Lung (tissue), 12 donors: Measurements from ENCODE around the gene SIRT2. TPM values are rescaled to one million over a fixed set of nuclear protein-coding genes. Genes with fewer than 3 reads are reported as not detected.

Experiments used
- ATAC-seq: fragments of 200-7000 bp; cut with Tn5 transposase; one replicate; pipeline ENCODE4 v1.9.1; 2020; ENCODE audit warnings: moderate number of reproducible peaks; ENCODE audit not compliant: insufficient read depth, low FRiP score
- DNase-seq, 3 donors: peaks; one replicate each; pipeline ENCODE4 v3.0.0-alpha.2; 2013 to 2017
- H3K27ac ChIP-seq, 2 donors: one replicate each; pipeline ENCODE4 v1.5.1; 2013; ENCODE audit warnings: mild to moderate bottlenecking in 2 of 2, moderate library complexity in 2 of 2, control low read depth in 1 of 2, inconsistent platforms in 1 of 2, low read depth in 1 of 2, low read length in 1 of 2
- H3K27me3 ChIP-seq, 3 donors: one replicate each; pipeline ENCODE4 v1.5.1; 2013; ENCODE audit warnings: low read length in 2 of 3; ENCODE audit not compliant: control insufficient read depth in 3 of 3, insufficient read depth in 3 of 3
- H3K36me3 ChIP-seq, 4 donors: one replicate each; pipeline ENCODE4 v1.5.1; 2013; ENCODE audit warnings: low read length in 4 of 4, mild to moderate bottlenecking in 1 of 4, moderate library complexity in 1 of 4; ENCODE audit not compliant: control insufficient read depth in 4 of 4, insufficient read depth in 4 of 4
- H3K4me1 ChIP-seq, 5 donors: one replicate each; pipeline ENCODE4 v1.5.1; 2013; ENCODE audit warnings: low read length in 5 of 5, mild to moderate bottlenecking in 2 of 5, moderate library complexity in 1 of 5; ENCODE audit not compliant: control insufficient read depth in 5 of 5, insufficient read depth in 5 of 5
- H3K4me3 ChIP-seq: one replicate; pipeline ENCODE4 v1.5.1; 2013; ENCODE audit warnings: mild to moderate bottlenecking, control low read depth, moderate library complexity
- H3K9ac ChIP-seq, 2 donors: one replicate each; pipeline ENCODE4 v1.5.1; 2013; ENCODE audit warnings: low read length in 2 of 2, control low read depth in 1 of 2; ENCODE audit not compliant: insufficient read depth in 1 of 2
- H3K9me3 ChIP-seq, 4 donors: one replicate each; pipeline ENCODE4 v1.5.1; 2013; ENCODE audit warnings: low read length in 3 of 4, mild to moderate bottlenecking in 1 of 4, moderate library complexity in 1 of 4; ENCODE audit not compliant: control insufficient read depth in 4 of 4, insufficient read depth in 3 of 4
- CTCF ChIP-seq: IDR thresholded peaks from 2 replicates; pipeline ENCODE4 v1.5.1; 2012; ENCODE audit warnings: mild to moderate bottlenecking; ENCODE audit errors: control extremely low read depth, extremely low read depth
- WGBS, 2 donors: extraction: QIAGEN DNeasy Blood & Tissue Kit; methylation state at CpG; one replicate each; pipeline ENCODE4 v1.1.7; 2013; 5-methylcytosine and 5-hydroxymethylcytosine counted together
- polyA plus RNA-seq, 2 donors: library from polyadenylated mRNA; stranded (reverse); fragments of 200-250 nt; gene quantifications; one replicate each; pipeline ENCODE4 v1.2.1, GENCODE V29; 2013
- total RNA-seq, 2 donors: library from RNA; depleted of rRNA in 1 of 2; stranded (reverse); fragments of >200 nt in 1 of 2; gene quantifications; one replicate each; pipeline ENCODE4 v1.2.1, GENCODE V29; 2014 to 2021
- donor health status: control.
- donor health status: control.
- donor health status: Bipolar disorder and iron deficiency.
- donor health status: healthy.
- donor health status: DM: yes; HTN: yes; CAD: no.

The SIRT2 gene
- total and polyA plus RNA-seq, 4 donors, result 35.5 to 54.8 (median 48.5) TPM

GRCh38 chr19:38924388-38924787 lies 25.0 kb upstream of the SIRT2 start:
- peaks cover 8 to 19% (median 14%) of the 10 kb centered on the region in 4 donors for H3K36me3 ChIP-seq

GRCh38 chr19:38922482-38922881 lies 23.1 kb upstream of the SIRT2 start:
- no peaks in the 10 kb centered on the region for H3K4me1 ChIP-seq
- no peak for DNase-seq
- 90 to 91% methylated on average over 5 of the region's 5 CpGs for WGBS, 2 donors
- no peak overlapping the region for H3K9ac ChIP-seq
- H3K9me3 ChIP-seq, result no peaks in the 10 kb centered on the region
- peaks cover 8 to 19% (median 14%) of the 10 kb centered on the region in 4 donors for H3K36me3 ChIP-seq
- no peak for TF ChIP-seq CTCF
- H3K27me3 ChIP-seq, result no peaks in the 10 kb centered on the region
- no peak overlapping the region for H3K4me3 ChIP-seq
- ATAC-seq, result no peak
- no peak overlapping the region for H3K27ac ChIP-seq

More at GRCh38 chr19:38924388-38924787, 25.0 kb upstream of the SIRT2 start:
- H3K9me3 ChIP-seq, result no peaks in the 10 kb centered on the region
- H3K9ac ChIP-seq, result no peak overlapping the region
- 91 to 97% methylated on average over 7 of the region's 7 CpGs for WGBS, 2 donors
- H3K27ac ChIP-seq, result no peak overlapping the region
- TF ChIP-seq CTCF, result no peak
- H3K4me1 ChIP-seq, result peaks cover 0 to 2% (median 0%) of the 10 kb centered on the region in 5 donors
- no peaks in the 10 kb centered on the region for H3K27me3 ChIP-seq
- ATAC-seq (no peak), DNase-seq (no peak)
- H3K4me3 ChIP-seq, result no peak overlapping the region

- DNase-seq (no peak), ATAC-seq (no peak)
- no peak for TF ChIP-seq CTCF
- H3K27me3 ChIP-seq, result no peaks in the 10 kb centered on the region
- no peak overlapping the region for H3K27ac ChIP-seq
- no peaks in the 10 kb centered on the region for H3K9me3 ChIP-seq
- WGBS, 2 donors, result 94 to 97% methylated on average over 20 of the region's 20 CpGs
- H3K36me3 ChIP-seq, result peaks cover 8 to 19% (median 14%) of the 10 kb centered on the region in 4 donors
- no peak overlapping the region for H3K4me3 ChIP-seq
- H3K9ac ChIP-seq, result no peak overlapping the region
- no peaks in the 10 kb centered on the region for H3K4me1 ChIP-seq
Measured at GRCh38 chr19:38921420-38922274, 22.2 kb upstream of the SIRT2 start.
